ENCODE data around the gene DOC2B. TPM values are rescaled to one million over a fixed set of nuclear protein-coding genes. Genes with fewer than 3 reads are reported as not detected.

DOC2B gene
- total and polyA plus RNA-seq, 2 of the 8 experiments (the other 6 are each of a cell fraction or from before 2014, with no cell fraction given), result 1.3 to 3.3 TPM

DNA sequence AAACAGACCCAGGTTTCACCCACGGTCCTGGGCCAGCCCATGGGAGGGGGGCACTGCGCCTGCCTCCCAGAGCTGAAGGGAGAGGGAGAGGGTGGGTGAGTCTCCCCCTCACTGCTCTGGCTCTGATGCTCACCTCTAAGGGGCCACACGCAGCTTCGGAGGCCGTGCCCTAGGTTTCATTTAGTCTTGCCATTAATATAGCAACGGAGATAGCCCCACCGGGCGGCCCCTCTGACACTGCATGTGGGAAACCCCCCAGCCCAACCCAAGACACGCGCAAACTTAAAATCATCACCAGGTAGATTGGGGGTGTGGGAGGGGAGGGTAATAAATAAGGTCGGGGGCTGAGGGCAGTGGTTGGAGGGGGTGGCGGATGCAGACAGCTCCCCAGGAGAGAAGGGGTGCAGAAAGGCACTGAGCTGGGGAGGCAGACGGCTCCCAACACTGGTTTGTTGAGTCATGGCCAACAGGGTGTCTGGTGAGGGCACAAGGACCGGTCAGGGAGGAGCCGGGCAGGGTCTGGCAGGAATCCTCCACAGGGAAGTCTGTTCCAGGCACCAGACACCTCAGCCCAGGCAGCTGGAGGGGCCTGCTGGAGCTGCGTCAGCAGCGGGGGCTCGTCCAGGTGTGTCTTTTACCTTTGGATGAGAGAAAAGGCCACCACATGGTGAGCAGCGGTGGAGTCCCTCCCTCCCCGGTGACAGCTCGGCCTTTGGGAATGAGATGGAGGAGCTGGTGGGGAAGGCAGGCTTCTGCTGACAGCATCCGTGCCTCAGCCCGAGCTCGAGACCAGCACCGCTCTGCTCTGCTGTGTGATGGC lies 32.0 kb upstream of the DOC2B start:
- CTCF ChIA-PET (ENCODE audit: partially characterized antibody), result interaction anchor here (0.9 to 1.3 kb wide), 3 partner anchors 10 to 50 kb away, joined by 3 to 4 read pairs (median 3); no protein-coding TSS in a partner anchor
- 90% methylated on average over 20 of the region's 25 CpGs; no CpG with 5 or more reads in 1 of the 2 experiments for WGBS, 2 experiments (ENCODE audit: extremely low coverage in 1 of 2, insufficient coverage in 1 of 2, insufficient read length in 1 of 2, insufficient replicate concordance in 2 of 2, low coverage in 1 of 2, low lambda C conversion rate in 2 of 2, missing lambda C conversion rate in 1 of 2)
- Histone ChIP-seq H3K79me2 (ENCODE audit: control insufficient read depth in 1 of 2, insufficient read depth in 2 of 2, low read length in 2 of 2) (no peaks in the 10 kb centered on the region), H3K4me3 (ENCODE audit: extremely low read depth in 1 of 4, insufficient read depth in 2 of 4, low read depth in 3 of 4, low read length in 4 of 4) (no peak overlapping the region), H3K36me3 (ENCODE audit: control insufficient read depth in 2 of 4, insufficient read depth in 4 of 4, low read length in 3 of 4) (peaks cover 0 to 5% (median 0%) of the 10 kb centered on the region in 4 experiments; a peak in 2 of 8 replicates), H3K27ac (ENCODE audit: low read depth, low read length) (no peak overlapping the region), H2BK20ac (ENCODE audit: low read length) (no peak overlapping the region), H2BK15ac (ENCODE audit: low read length) (no peak overlapping the region), H3K4me2 (ENCODE audit: insufficient read depth in 1 of 2, low read depth in 2 of 2, low read length in 2 of 2) (no peak overlapping the region), H2BK5ac (ENCODE audit: low read depth, low read length) (no peak overlapping the region), H3K9me3 (ENCODE audit: insufficient read depth in 2 of 2, low read depth in 1 of 2, low read length in 1 of 2) (peaks cover 0 to 3% of the 10 kb centered on the region in 2 experiments; a peak in 1 of 4 replicates), H2AK5ac (ENCODE audit: low read depth, low read length) (0 out of 2 replicates have a peak overlapping the region, but pooled peaks have one; percentile 40), H3K9ac (replicated peaks in 1 of 4; ENCODE audit: extremely low read depth in 1 of 4, low read depth in 3 of 4, low read length in 3 of 4) (no peak overlapping the region), H3K18ac (ENCODE audit: extremely low read depth, low read length) (no peak overlapping the region), H3K56ac (replicated peaks; ENCODE audit: insufficient read length, low read depth, low read length) (no peak overlapping the region), H3K23ac (ENCODE audit: insufficient read length) (no peak overlapping the region), H4K91ac (replicated peaks; ENCODE audit: insufficient read length, low read length) (no peak overlapping the region), H4K8ac (ENCODE audit: extremely low read depth, insufficient read depth, low read length) (no peak overlapping the region; the same call in 1 of the 2 replicates), H2BK12ac (ENCODE audit: low read depth, low read length) (no peak overlapping the region), H3K4ac (replicated peaks; ENCODE audit: insufficient read length, low read depth, low read length) (no peak overlapping the region), H3K4me1 (replicated peaks in 1 of 4; ENCODE audit: control insufficient read depth in 3 of 4, insufficient read depth in 4 of 4, low read length in 3 of 4) (peaks cover 2 to 7% (median 3%) of the 10 kb centered on the region in 4 experiments; a peak in 5 of 7 replicates), H2BK120ac (replicated peaks; ENCODE audit: low read depth, low read length) (no peak overlapping the region), H2AFZ (ENCODE audit: low read length) (no peak overlapping the region), H3K23me2 (ENCODE audit: low read depth, low read length) (peaks cover 5% of the 10 kb centered on the region), H3K79me1 (ENCODE audit: low read depth, low read length) (no peaks in the 10 kb centered on the region), H3K14ac (ENCODE audit: insufficient read length) (no peak overlapping the region), H3K27me3 (replicated peaks in 1 of 4; ENCODE audit: control insufficient read depth in 3 of 4, extremely low read depth in 1 of 4, insufficient read depth in 3 of 4, low read length in 3 of 4) (no peaks in the 10 kb centered on the region), H4K5ac (ENCODE audit: insufficient read length, low read depth, low read length) (no peak overlapping the region), H4K20me1 (replicated peaks in 1 of 2; ENCODE audit: control insufficient read depth in 1 of 2, insufficient read depth in 2 of 2, low read length in 2 of 2) (no peaks in the 10 kb centered on the region)
- FAIRE-seq (no peak), DNase-seq (ENCODE audit: low read depth in 1 of 2, low spot score in 2 of 2) (no peak)
- POLR2A ChIA-PET (ENCODE audit: partially characterized antibody), result no interaction called here
- no peak for TF ChIP-seq HDAC6 (IDR thresholded peaks at IDR 0.05; ENCODE audit: low read depth, low read length)

All from H1 (cell line).